ENCODE results near the gene PPHLN1.
"Not testable (repeated sequence)": the region's sequence is repeated elsewhere in the genome, so short reads cannot be mapped to it uniquely, and the experiment has no call there.

Gene PPHLN1

DNA sequence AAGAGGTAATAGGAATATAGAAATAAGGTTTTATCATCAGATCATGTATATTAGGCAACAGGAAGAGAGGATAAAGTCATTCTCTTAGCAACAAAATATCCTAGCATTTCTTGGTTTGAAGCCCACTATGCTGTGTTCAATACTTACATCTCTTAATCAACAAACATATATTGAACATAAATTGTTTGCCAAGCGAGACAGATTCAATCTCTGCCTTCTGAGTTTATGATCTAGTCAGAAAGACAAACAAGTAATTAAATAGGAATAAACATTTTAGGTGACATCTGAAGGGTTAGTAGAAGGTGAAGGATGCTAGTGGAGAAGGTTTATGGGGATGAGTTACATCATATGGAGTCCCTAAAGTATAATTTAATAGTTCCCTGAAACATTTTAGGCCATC lies 54.8 kb downstream of the PPHLN1 start:
- no peak for DNase-seq

DNA sequence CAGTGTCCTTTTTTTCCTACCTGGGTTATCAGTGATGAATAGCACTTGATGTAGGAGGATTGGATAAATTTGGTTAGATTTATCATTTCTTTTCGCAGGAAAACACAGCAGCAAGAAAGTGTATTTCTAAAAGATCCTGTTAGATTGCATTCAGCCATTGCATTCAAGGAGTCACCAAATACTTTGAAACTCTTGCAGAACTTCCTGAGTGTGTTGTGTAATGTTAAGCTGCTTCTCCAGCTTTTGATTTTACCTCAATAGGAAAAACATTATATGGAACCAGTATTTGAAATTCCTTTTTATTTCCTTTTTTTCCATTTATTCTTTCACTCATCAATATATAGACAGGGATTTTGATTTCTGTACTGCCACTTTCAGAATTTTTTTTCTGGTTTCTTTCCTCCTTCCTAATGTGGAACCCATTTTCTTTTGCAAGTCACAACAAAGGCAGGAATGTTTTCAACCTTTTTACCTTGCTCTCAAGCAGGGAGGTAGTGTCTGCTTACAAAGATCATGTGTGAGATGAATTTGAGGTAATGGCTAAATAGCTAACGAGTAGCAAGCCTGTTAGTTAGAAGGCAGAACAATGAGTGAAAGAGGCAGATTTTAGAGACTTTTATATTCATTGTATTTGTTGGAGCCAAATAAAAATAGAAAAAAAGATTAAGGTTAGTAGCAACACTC lies 56.2 kb downstream of the PPHLN1 start:
- DNase-seq, result no peak

DNA sequence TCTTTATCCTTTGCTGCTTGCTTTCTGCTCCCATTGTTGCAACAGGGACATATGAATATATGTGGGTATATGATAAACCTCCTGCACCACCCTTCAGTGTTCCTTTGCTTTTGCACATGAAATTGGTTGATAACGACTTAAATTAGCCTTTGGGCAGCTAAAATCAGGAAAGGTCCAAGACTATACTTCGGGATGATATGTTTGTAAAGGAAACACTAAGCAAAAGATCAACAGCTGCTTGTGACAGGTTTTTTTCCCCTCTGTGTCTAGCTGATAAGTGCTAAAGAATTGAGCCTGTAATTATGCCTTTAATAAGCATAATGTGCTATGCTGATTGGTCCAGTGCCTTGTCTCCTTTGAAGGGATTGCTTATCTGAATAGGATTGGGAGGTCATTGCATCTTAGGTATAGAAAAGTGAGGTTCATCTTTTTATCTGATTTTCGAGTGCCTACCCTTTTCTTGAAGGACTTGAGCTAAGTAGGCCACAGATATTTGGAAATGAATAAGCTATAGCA lies 59.4 kb downstream of the PPHLN1 start:
- no peak for DNase-seq

DNA sequence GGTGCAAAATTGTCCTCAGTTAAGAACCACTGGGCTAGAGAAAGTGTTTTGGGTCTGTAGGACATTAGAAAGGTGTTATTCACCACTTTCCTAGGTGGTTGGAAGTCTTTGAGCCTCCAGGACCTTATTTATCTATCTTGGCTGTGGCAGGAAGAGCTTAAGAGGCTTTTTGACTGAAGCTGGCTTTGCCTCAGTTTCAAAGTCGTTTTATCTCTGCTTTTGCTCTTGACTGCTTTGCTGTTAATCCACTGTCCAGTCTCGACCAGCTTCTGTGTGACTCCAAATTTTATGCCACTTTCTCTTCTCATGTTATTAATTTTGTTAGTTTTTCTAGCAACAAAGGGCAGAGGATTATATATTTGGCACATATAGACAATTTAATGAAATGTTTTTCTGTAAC lies 60.3 kb downstream of the PPHLN1 start:
- no peak for DNase-seq

DNA sequence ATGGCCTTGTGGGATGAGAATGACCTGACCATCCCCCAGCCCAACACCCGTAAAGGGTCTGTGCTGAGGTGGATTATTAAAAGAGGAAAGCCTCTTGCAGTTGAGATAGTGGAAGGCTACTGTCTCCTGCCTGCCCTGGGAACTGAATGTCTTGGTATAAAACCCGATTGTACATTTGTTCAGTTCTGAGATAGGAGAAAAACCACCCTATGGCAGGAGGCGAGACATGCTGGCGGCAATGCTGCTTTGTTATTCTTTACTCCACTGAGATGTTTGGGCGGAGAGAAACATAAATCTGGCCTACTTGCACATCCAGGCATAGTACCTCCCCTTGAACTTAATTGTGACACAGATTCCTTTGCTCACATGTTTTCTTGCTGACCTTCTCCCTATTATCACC lies 62.1 kb downstream of the PPHLN1 start:
- DNase-seq, result not testable (repeated sequence)

DNA sequence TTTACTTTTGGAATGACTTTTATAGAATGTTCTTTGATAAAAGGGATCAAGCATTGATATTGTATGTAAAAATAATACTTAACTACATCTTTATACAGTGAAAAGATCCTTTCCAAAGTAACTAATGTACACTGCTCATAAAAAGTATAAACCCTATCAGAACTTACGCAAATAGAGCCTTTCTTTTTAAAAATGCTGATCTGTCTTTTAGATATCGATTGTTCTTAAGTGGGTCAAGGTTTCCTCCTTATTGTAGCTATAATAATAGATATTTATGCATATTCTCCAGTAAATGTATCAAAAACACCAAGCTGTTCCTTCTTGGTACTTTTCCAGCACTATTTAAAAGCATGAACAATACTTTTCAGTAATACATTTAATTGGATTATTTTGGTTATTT lies 68.5 kb downstream of the PPHLN1 start:
- no peak for DNase-seq

DNA sequence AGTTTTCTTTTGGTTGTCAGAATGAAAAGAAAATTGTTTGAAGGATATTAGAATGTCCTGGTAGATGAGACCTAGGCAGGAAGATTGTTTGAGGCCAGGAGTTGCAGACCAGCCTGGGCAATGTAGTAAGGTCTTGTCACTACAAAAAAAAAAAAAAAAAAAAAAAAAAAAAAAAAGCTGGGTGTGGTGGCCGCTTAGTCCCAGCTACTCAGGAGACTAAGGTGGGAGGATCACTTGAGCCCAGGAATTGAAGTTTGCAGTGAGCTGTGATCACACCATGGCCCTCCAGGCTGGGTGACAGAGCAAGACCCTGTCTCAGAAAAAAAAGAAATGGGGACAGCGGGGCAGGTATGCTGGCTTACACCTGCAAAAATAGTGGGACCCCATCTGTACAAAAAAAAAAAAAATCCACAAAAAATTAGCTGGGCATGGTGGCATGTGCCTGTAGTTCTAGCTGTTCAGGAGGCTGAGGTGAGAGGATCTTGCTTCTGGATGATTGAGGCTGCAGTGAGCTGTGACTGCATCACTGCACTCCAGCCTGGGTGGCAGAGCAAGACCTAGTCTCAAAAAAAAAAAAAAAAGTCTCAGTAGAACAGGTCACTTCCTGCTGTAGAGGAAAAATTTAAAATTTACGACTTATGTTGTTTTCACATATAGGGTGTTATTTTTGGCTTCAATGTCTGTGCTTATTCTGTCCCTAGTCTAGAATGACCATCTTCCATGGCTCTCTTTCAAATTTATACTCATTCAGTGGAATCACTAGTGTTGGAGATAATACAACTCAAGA lies 70.7 kb downstream of the PPHLN1 start:
- no peak for DNase-seq

DNA sequence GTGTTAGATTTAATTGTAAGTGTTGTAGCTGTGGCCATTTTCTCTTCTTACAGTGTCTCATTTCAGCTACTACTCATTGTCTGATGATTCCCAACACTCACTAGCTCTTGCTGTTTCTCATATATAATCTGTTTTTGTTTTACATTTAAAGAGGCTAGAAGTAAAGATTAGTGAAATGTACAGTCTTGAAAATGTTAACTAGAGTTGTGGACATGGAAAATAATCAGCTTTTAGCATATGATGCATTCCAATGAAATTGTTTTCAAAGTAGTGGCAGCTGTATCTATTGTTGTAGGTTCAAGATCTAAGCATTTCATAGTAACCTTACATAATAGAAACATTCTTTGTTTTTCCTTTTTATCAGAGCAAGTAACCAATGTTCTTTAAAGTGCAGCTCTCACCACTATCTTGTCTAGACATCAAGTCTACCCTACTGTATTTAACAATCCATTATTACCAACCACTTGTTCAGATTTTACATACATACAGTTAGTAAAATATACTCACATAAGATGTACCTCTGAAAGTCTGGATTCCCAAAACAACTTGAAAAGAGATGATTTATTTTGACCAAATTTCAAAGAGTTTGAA lies 76.9 kb downstream of the PPHLN1 start:
- no peak for DNase-seq

DNA sequence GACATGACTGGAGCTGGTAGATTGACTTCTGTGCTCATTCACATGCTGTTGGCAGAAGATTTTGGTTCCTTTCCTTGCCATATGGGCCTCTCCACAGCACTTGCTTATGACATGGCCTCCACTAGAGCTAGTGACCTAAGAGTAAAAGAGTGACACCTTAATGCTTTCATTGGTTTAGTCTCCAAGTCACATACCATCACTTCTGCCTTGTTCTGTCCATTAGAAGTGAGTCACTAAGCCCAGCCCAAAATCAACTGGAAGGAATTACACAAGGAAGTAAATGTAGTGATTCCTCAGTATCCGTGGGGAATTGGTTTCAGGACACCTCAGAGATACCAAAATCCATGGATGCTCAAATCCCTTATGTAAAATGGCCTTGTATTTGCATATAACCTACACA lies 81.3 kb downstream of the PPHLN1 start:
- no peak for DNase-seq

DNA sequence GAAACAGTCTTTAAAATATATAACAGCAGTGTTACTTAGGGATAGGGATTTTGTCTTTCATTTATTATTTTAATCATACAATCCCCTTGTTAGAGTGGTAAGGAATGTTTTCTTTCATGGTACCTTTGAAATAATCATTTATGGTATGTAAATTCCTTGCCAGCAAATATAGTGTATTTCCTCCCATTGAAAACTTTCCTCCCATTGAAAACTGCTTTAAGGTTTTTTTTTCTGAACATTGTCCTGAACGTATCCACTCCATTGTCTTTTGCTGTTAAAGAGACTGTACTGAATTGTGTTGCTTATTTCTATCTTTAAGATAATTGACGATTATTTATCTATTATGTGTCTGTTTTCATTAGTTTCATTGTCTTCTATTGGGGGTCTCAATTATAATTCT lies 83.5 kb downstream of the PPHLN1 start:
- no peak for DNase-seq

DNA sequence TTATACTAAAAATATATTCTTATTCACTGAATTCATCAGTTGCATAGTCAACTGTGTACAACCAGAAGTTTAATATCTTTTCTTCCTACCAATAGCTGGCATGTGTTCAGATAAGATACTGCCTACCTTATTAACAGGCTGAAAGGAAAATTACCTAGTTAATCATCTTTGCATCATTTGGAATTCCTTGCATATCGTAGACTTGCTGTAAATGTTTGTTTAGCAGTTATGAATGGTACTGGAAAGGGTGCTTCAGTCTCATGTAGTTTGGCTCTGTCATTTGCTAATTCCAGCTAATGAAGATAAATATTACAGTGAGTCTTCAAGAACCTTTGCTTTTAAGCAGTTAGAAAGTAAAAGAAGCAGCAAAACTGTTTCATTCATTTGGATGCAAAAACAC lies 84.4 kb downstream of the PPHLN1 start:
- no peak for DNase-seq

DNA sequence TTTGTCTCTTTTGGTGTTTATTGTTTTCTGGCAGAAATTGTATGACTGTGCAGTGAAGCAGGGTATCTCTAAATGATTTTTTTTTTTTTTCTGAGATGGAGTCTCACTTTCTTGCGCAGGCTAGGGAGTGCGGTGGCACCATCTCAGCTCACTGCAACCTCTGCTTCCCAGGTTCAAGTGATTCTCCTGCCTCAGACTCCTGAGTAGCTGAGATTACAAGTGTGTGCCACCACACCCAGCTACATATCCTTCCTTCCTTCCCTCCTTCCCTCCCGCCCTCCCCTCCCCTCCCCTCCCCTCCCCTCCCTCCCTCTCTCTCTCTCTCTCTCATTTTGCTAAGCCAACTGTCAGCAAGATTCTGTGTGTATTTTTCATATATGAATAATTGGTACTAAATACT lies 94.4 kb downstream of the PPHLN1 start:
- no peak for DNase-seq

DNA sequence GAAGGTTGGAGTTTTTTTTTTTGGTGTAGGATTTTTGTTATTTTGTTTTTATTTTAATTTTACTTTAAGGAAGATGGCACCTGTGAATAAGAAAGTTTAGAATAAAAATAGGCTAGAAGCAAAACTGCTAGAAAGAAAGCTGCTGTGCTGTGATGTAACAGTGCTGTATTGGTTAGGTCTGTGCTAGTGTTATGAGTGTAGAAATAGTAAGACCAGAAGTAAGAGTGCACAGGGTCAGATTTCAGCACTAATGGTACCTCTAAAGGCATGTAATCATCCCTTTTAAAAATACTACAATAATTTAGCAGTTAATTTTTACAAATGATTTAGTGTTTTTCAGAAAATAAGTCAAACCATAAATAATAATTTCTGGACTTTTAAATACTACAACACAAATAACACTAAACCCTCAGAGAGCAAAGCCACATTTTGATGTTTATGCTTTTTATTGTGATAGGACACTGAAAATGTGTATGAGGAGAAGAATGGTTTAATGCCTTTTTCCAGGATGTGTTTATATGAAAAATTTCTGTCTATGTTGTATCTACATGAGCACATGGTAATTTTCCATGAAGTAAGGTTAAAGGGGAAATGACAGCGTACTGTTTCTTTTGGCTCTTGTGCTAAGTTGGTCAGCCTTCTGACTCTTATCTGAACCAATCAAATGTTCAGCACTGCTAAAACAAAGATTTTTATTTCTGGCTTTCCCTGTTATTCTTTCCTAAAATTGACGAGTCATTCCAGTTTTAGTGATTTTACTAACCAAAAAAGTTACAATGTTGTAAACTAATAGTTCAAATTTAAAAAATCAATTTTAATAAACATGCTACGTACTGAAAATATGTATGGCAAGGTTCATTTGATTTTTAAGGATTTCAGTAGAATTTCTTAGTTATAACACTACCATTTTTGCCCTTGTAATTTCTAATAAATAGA lies 96.1 kb downstream of the PPHLN1 start:
- no peak for DNase-seq

DNA sequence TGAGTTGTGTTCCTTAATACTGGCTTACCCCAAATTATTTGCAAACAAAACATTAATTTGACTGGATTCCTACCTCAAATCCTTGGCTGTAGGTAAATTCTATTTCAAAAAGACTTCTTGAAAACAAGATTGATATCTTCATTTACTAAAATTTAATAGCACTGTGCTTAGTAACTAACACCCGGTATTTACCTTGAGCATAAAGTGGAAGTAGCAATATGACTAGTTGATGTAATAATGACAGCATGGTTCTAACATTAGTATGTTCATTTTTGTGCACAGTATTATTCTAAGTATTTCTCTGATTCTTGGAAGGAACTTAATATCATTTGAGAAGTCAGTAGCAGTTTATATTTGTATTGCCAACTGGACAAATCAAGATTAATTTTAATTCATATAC lies 96.8 kb downstream of the PPHLN1 start:
- no peak for DNase-seq

DNA sequence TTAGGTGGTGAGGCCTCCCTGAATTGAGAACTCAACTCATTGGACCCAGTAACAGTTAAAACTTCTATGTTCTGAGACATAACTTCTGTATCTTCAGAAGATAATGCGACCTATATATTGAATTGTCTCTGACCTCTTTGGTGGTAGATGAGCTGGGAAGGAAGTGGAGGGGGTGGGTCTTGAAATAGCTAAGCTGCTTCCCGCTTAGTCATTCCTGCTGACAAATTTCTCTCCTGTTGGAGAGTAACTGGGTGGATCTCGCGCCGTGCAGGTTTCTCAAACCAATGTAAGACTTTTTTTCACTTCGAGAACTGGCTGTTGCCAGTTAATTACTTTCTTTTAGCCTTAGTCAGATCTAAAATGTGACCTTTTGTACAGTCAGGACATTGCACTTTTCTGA lies 100.8 kb downstream of the PPHLN1 start:
- DNase-seq, result no peak

DNA sequence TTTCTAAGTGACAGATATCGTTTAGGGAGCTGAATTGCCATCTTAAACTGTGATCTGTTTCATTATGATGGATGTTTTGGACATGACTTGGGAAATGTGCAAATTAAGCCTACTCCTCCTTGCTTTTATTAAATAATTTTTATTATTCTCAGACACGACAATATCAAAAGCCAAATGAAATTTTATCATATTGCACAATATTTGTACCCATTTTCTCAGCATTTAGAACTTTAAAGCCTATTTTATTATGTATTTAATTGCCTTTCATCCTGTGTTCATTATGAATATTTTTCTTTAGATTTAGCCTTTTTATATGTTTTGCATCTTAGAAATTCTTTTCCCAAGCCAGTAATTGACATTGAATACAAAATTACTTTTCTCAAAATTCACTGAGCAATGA lies 102.9 kb downstream of the PPHLN1 start:
- no peak for DNase-seq

DNA sequence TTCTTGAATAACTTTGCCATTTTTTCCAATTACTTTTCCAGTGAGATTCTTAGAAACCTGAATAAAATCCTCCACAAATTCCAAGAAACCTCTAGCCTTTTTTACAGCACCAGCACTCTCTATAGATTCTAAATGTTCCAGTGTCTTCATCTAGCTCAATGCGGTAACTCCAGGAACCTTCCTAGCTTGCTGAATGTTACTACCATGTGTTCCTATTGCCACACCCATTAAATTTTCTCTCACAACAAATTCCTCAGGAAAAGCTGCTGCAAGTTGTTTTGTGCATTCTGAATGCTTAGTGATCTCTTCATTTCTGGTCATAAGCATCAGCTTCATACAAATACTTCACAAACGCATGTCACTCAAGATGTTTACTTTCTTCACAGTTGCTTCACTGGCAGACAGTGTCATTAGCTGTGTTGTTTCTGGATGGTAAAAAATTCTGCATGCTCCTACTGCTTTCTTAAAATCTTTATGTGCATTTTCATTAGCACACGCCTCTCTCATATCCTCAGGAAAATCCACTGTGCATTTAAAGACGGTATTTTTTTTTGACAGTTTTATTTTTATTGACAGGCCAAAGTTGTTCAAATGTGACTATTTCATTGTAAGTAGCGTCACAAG lies 106.7 kb downstream of the PPHLN1 start:
- DNase-seq, result no peak

DNA sequence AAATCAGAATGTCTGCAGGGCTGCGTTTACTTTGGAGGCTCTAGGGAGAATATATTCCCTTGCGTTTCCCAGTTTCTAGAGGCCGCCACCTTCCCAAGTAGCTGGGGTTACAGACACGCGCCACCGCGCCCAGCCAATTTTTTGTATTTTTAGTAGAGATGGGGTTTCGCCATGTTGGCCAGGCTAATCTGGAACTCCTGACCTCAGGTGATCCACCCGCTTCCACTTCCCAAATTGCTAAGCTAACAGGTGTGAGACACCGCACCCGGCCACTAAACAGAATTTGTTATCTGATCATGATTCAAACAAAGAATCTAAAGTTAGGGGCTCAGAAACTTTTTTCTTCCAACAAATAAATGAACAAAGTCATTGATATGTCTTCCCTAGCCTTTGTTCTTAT lies 114.6 kb downstream of the PPHLN1 start:
- no peak for DNase-seq

DNA sequence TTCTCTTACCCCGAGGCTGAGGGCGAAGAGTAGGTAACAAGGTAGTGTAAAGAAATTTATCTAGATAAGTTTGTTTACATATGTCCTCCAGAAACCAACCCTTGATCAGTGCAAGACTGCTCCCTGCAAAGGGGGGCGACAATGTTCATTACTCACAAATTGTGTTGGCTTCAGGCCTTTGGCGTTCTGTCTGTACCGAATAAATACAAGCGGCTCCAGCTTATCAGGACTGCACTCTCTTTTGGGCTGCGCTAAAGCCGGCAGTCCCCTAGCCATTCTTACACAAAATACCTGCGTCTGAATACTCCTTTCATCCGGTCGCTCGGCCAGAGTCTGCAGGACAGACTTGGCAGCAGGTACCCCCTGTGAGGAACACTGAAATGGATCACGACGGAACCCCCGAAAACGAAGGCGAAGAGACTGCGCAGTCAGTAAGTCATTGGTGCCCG lies 116.4 kb downstream of the PPHLN1 start:
- no peak for DNase-seq

DNA sequence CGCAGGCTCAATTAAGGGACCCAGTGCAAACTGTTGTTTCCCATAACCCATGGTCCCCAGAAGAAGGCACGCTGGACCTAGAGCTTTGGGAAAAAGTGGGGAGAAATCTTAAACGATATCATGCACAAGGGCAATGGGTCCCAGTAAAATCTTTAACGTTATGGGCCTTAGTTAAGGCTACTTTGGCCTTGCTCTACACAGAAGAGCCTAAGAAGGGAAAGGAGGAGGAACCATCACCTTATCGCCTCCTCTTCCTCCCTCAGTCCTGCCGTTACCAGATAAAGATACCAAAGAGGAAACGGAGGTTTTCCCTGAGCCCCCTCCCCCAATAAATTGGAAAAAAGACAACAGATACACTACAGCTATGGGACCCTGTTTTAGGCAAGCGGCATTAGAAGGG lies 116.9 kb downstream of the PPHLN1 start:
- no peak for DNase-seq

DNA sequence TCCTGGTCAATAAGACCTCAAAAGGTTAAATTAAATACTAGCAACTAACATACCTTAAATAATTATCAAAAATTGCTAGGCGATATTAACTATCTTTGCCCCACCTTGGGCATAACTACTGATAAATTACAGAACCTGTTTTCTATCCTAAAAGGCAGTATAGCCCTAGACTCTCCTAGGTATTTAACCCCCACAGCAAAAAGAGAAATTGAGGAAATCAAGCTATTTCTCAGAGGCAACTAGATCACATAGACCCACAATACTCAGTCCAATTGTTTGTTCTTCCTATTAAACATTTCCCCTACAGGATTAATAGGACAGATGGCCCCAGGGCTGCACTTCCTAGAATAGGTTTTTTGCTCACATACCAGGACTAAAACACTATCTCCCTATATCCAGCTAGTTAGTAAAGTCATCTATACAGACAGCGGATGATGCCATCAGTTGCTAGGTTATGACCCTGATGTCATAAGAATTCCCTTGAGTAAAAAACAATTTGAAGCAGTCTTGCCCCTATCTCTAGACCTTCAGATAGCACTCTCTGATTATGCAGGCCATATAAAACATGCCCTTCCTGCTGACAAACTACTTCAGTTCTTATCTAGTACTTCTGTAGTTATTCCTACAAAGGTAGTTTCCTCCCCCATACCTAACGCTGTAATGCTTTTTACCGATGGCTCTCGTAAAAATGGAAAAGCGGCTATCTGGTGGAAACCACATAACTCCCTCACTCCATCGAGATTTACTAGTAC lies 118.4 kb downstream of the PPHLN1 start:
- DNase-seq, result no peak

DNA sequence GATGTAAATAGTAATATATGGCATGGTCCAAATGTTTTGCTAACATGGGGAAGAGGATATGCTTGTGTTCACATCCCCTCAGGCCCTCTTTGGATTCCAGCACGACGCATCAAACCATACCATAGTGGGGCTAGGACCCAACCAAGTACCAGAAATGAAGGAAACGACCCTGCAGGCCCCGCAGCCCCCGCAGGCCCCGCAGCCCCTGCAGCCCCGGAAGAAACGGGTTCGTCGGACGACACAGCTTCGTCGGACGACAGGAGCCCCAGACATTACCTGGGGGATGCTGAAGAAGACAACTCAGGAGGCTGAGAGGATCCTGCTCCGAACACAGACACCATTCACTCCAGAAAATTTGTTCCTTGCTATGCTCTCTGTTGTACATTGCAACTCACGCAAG lies 119.9 kb downstream of the PPHLN1 start:
- no peak for DNase-seq

All from activated T-cell treated with anti-CD3 and anti-CD28 coated beads for 4 hours (primary cell).